LNCaP clone FGC (cell line): ENCODE measurements around the gene PCDH9.

ENCODE experiments used
- DNase-seq: peaks from one replicate; pipeline ENCODE4 v3.0.0-alpha.2; 2011; ENCODE audit warnings: low read depth
- H3K4me3 ChIP-seq: 2 replicates; pipeline ENCODE4 v1.5.1; 2011; ENCODE audit warnings: mild to moderate bottlenecking, low read depth, low read length, control low read depth
- TF ChIP-seq, protein P1 (sequence below): IDR thresholded peaks from 2 replicates; pipeline ENCODE4 v1.5.1; 2012; ENCODE audit warnings: mild to moderate bottlenecking; ENCODE audit not compliant: control insufficient read depth, insufficient read depth; ENCODE audit errors: extremely low read depth

The PCDH9 gene

DNA sequence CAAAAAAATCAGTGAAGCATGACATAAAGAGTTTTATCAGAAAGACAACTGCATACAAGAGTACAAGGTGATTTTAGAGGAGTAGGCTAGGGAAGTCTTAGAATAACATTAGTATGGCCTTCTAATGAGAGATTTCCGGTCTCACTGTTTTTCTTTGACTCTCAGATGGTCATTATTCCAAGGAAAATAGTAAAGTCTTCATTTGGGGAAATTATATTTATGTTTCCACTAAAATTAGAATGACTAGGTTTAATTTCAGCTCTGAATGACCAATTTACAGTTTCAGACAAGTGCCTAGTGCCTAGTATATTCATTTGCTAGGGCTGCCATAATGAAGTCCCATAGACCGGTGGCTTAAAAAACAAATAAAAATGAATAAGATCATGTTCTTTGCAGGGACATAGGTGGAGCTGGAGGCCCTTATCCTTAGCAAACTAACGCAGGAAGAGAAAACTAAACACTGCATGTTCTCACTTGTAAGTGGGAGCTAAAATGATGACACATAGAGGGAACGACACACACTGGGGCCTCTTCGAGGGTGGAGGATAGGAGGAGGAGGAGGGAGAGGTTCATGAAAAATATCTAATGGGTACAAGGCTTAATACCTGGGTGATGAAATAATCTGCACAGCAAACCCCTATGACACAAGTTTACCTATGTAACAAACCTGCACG is 303.1 kb downstream of the PCDH9 start:
- TF ChIP-seq, protein P1, sequence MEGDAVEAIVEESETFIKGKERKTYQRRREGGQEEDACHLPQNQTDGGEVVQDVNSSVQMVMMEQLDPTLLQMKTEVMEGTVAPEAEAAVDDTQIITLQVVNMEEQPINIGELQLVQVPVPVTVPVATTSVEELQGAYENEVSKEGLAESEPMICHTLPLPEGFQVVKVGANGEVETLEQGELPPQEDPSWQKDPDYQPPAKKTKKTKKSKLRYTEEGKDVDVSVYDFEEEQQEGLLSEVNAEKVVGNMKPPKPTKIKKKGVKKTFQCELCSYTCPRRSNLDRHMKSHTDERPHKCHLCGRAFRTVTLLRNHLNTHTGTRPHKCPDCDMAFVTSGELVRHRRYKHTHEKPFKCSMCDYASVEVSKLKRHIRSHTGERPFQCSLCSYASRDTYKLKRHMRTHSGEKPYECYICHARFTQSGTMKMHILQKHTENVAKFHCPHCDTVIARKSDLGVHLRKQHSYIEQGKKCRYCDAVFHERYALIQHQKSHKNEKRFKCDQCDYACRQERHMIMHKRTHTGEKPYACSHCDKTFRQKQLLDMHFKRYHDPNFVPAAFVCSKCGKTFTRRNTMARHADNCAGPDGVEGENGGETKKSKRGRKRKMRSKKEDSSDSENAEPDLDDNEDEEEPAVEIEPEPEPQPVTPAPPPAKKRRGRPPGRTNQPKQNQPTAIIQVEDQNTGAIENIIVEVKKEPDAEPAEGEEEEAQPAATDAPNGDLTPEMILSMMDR, result no peak
- DNase-seq, result no peak
- H3K4me3 ChIP-seq, result no peak overlapping the region

GRCh38 chr13:66926200-66926850 is 303.8 kb downstream of the PCDH9 start:
- no peak for DNase-seq
- TF ChIP-seq, protein P1, result no peak
- no peak overlapping the region for H3K4me3 ChIP-seq

DNA sequence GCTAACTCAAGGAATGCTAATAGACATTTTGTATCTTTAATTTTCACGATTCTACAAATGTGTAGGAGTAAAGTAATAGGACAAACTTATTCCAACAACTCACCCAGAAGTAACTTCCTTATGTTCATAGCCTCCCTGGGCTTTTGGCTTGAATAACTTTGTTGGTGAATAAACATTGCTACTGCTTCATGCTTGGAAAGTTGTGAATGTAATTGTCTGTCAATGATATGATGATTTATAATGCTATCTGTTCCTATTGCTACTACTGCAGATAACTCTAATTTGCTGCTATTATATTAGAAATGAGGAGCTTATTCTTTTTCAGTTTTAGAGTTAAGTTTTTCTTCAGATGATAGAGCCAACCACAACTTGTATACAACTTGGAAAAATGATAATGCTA is 307.7 kb downstream of the PCDH9 start:
- DNase-seq, result no peak
- no peak overlapping the region for H3K4me3 ChIP-seq
- TF ChIP-seq, protein P1, result no peak

DNA sequence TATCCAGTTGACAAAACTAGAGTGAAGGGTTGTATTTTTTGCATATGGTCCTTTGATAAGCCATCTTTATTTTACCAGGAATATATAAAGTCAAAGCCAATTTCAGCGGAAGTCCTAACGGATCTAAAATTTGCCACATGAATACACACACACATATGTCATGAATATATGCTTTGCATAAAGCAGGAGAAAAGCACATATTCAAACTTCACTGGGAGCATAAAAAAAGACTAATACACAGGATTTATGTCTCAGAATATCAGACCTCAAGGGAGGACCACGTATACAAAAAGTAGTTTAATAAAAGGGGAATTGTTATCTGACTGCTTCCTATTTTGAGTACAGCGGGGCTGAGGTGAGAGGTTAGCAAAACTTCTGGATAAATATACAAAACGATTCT is 308.7 kb downstream of the PCDH9 start:
- DNase-seq, result no peak

GRCh38 chr13:66915596-66916185 is 314.4 kb downstream of the PCDH9 start:
- no peak for DNase-seq
- no peak overlapping the region for H3K4me3 ChIP-seq
- TF ChIP-seq, protein P1, result no peak

More for the DNA sequence above, 308.7 kb downstream of the PCDH9 start:
- H3K4me3 ChIP-seq, result no peak overlapping the region
- TF ChIP-seq, protein P1, result no peak

DNA sequence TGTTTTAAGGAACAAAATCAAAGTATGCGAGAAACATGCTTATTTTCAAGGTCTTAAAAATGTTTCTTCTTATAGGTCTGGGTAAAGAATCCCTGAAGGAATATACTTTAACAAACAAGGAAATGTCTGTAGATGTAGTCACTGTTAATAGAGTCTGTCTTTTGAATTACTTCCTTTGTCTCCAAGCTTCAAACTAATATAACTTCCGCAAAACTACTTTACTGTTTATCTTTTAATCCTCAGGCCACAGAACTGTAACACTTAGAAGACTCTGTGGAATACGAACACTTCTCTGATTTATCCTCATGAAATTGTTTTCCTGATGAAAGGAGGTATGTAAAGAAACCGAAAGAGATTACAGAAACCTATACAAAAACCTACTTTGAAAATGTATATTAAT is 316.0 kb downstream of the PCDH9 start:
- TF ChIP-seq, protein P1, result no peak
- DNase-seq, result no peak
- H3K4me3 ChIP-seq, result no peak overlapping the region
